HepG2 (cell line): ENCODE measurements around the gene GJC2. TPM values are rescaled to one million over a fixed set of nuclear protein-coding genes. Genes with fewer than 3 reads are reported as not detected.

Source experiments
- ATF1 ChIP-seq: IDR thresholded peaks from 2 replicates; pipeline ENCODE4 v1.6.1; 2016; ENCODE audit warnings: mild to moderate bottlenecking, control low read depth
- DPF2 ChIP-seq: sonication (generic); formaldehyde crosslinking; IDR thresholded peaks from 2 replicates; pipeline ENCODE4 v1.4.0; 2020; ENCODE audit warnings: mild to moderate bottlenecking, low read depth, missing genetic modification reagents, borderline replicate concordance
- GABPA ChIP-seq, 2 experiments: IDR thresholded peaks; 2 replicates each; pipeline ENCODE4 v1.6.1; 2011 to 2016; ENCODE audit warnings: low read depth in 2 of 2, low read length in 1 of 2, missing biosample characterization in 1 of 2, missing genetic modification characterization in 1 of 2
- GTF2F1 ChIP-seq: fragments of 150-350 bp; IDR thresholded peaks from 2 replicates; pipeline ENCODE4 v1.6.1; 2014; ENCODE audit warnings: low read length
- HDAC6 ChIP-seq: fragments of 200-600 bp; sonication (generic); IDR thresholded peaks from 2 replicates; pipeline ENCODE4 v1.7.0; 2017; ENCODE audit warnings: mild to moderate bottlenecking, antibody characterized with exemption, low read length, low read depth
- HNRNPH1 ChIP-seq: fragments of 200-400 bp; formaldehyde crosslinking; optimal IDR thresholded peaks from 2 replicates; pipeline ENCODE3; 2017; ENCODE audit warnings: mild to moderate bottlenecking, low read depth, low read length
- KDM2A ChIP-seq: sonication (generic); formaldehyde crosslinking; IDR thresholded peaks from 2 replicates; pipeline ENCODE4 v1.4.0; 2020; ENCODE audit warnings: low read depth, missing genetic modification reagents, borderline replicate concordance
- MATR3 ChIP-seq: sonication (generic); formaldehyde crosslinking; IDR thresholded peaks from 2 replicates; pipeline ENCODE4 v1.4.0; 2020; ENCODE audit warnings: missing genetic modification reagents
- MED1 ChIP-seq: sonication (generic); formaldehyde crosslinking; IDR thresholded peaks from 2 replicates; pipeline ENCODE4 v1.4.0; 2020; ENCODE audit warnings: missing genetic modification reagents
- MIER3 ChIP-seq: IDR thresholded peaks from 2 replicates; pipeline ENCODE4 v1.6.1; 2016; ENCODE audit warnings: missing compliant biosample characterization, borderline replicate concordance
- NFE2L2 ChIP-seq: fragments of 150-350 bp; IDR thresholded peaks from 2 replicates; pipeline ENCODE4 v1.6.1; 2014; ENCODE audit warnings: low read length
- NRL ChIP-seq: sonication (generic); formaldehyde crosslinking; IDR thresholded peaks from 2 replicates; pipeline ENCODE4 v1.5.0; 2020; ENCODE audit warnings: missing genetic modification reagents, mild to moderate bottlenecking, moderate library complexity, borderline replicate concordance
- PHF20 ChIP-seq: sonication (generic); formaldehyde crosslinking; IDR thresholded peaks from 2 replicates; pipeline ENCODE4 v1.5.0; 2020; ENCODE audit warnings: mild to moderate bottlenecking, missing genetic modification reagents
- REPIN1 ChIP-seq: sonication (generic); formaldehyde crosslinking; IDR thresholded peaks from 2 replicates; pipeline ENCODE4 v1.8.0; 2022; ENCODE audit warnings: missing genetic modification reagents, low read depth, mild to moderate bottlenecking, borderline replicate concordance
- RFXANK ChIP-seq: IDR thresholded peaks from 2 replicates; pipeline ENCODE4 v1.6.1; 2016
- SAP130 ChIP-seq: IDR thresholded peaks from 2 replicates; pipeline ENCODE4 v1.6.1; 2016; ENCODE audit warnings: low read depth
- U2AF1 ChIP-seq: fragments of 200-400 bp; formaldehyde crosslinking; optimal IDR thresholded peaks from 2 replicates; pipeline ENCODE3; 2017; ENCODE audit warnings: mild to moderate bottlenecking, low read depth, low read length
- XRCC5 ChIP-seq: fragments of 200-400 bp; formaldehyde crosslinking; optimal IDR thresholded peaks from 2 replicates; pipeline ENCODE3; 2017; ENCODE audit warnings: mild to moderate bottlenecking, low read length
- ZFP36 ChIP-seq: fragments of 150-350 bp; IDR thresholded peaks from 2 replicates; pipeline ENCODE4 v1.6.1; 2018; ENCODE audit warnings: borderline replicate concordance, low read length, low read depth; ENCODE audit not compliant: partially characterized antibody
- ZFP37 ChIP-seq: sonication (generic); formaldehyde crosslinking; IDR thresholded peaks from 2 replicates; pipeline ENCODE4 v1.4.0; 2020; ENCODE audit warnings: missing genetic modification reagents, borderline replicate concordance
- ZNF256 ChIP-seq: sonication (generic); formaldehyde crosslinking; conservative IDR thresholded peaks from 2 replicates; pipeline ENCODE4 v1.4.0; 2020; ENCODE audit warnings: missing genetic modification reagents
- ZNF333 ChIP-seq: sonication (generic); formaldehyde crosslinking; IDR thresholded peaks from 2 replicates; pipeline ENCODE4 v1.4.0; 2020; ENCODE audit warnings: mild to moderate bottlenecking, missing genetic modification reagents, borderline replicate concordance
- ZNF562 ChIP-seq: sonication (generic); formaldehyde crosslinking; IDR thresholded peaks from 2 replicates; pipeline ENCODE4 v1.8.0; 2022; ENCODE audit warnings: missing genetic modification reagents, borderline replicate concordance
- ZNF564 ChIP-seq: sonication (generic); formaldehyde crosslinking; IDR thresholded peaks from 2 replicates; pipeline ENCODE4 v1.8.1; 2023; ENCODE audit warnings: mild to moderate bottlenecking, missing genetic modification reagents
- ZNF841 ChIP-seq: sonication (generic); formaldehyde crosslinking; IDR thresholded peaks from 2 replicates; pipeline ENCODE4 v1.8.1; 2023; ENCODE audit warnings: missing genetic modification reagents, borderline replicate concordance
- ZNF878 ChIP-seq: sonication (generic); formaldehyde crosslinking; IDR thresholded peaks from 2 replicates; pipeline ENCODE4 v1.8.1; 2023; ENCODE audit warnings: mild to moderate bottlenecking, missing genetic modification reagents, moderate library complexity
- ZSCAN21 ChIP-seq: sonication (generic); formaldehyde crosslinking; IDR thresholded peaks from 2 replicates; pipeline ENCODE4 v1.8.0; 2022; ENCODE audit warnings: mild to moderate bottlenecking, missing genetic modification reagents, moderate library complexity, borderline replicate concordance
- polyA plus RNA-seq, 8 experiments: library from polyadenylated mRNA; depleted of rRNA in 3 of 8; stranded (reverse) in 7 of 8; unstranded in 1 of 8; fragments of >200 nt; fragmentation: Illumina TruSeq in 4 of 8; extraction: Trizol in 4 of 8; gene quantifications; 2 replicates each; pipeline versions ENCODE4 v1.2.1 to v1.2.3, GENCODE V29; 2011 to 2016; ENCODE audit warnings: low read depth in 4 of 8, missing spikeins in 1 of 8, mixed read lengths in 1 of 8; ENCODE audit not compliant: insufficient read depth in 1 of 8
- total RNA-seq, 5 experiments: library from RNA; depleted of rRNA; stranded (reverse); fragments of >200 nt; fragmentation: Illumina TruSeq; extraction: Trizol; gene quantifications; 2 replicates each; pipeline ENCODE4 v1.2.3, GENCODE V29; 2016; ENCODE audit warnings: low read depth in 1 of 5
- TF ChIP-seq, protein P1 (sequence below): sonication (generic); formaldehyde crosslinking; IDR thresholded peaks from 2 replicates; pipeline ENCODE4 v1.5.0; 2020; ENCODE audit warnings: missing genetic modification reagents, mild to moderate bottlenecking, borderline replicate concordance
- TF ChIP-seq, protein P2 (sequence below): IDR thresholded peaks from 2 replicates; pipeline ENCODE4 v1.6.1; 2012; ENCODE audit warnings: inconsistent platforms
- TF ChIP-seq, protein P3 (sequence below): IDR thresholded peaks from 2 replicates; pipeline ENCODE4 v1.6.1; 2016; ENCODE audit warnings: missing compliant biosample characterization, missing genetic modification reagents, borderline replicate concordance
- TF ChIP-seq, protein P4 (sequence below): sonication (generic); formaldehyde crosslinking; IDR thresholded peaks from 2 replicates; pipeline ENCODE4 v1.5.0; 2020; ENCODE audit warnings: mild to moderate bottlenecking, low read depth, missing genetic modification reagents, borderline replicate concordance

The GJC2 gene
- total and polyA plus RNA-seq, 2 of the 13 experiments (the other 11 are each of a cell fraction or from before 2014, with no cell fraction given): 1.6 to 3.8 TPM

DNA sequence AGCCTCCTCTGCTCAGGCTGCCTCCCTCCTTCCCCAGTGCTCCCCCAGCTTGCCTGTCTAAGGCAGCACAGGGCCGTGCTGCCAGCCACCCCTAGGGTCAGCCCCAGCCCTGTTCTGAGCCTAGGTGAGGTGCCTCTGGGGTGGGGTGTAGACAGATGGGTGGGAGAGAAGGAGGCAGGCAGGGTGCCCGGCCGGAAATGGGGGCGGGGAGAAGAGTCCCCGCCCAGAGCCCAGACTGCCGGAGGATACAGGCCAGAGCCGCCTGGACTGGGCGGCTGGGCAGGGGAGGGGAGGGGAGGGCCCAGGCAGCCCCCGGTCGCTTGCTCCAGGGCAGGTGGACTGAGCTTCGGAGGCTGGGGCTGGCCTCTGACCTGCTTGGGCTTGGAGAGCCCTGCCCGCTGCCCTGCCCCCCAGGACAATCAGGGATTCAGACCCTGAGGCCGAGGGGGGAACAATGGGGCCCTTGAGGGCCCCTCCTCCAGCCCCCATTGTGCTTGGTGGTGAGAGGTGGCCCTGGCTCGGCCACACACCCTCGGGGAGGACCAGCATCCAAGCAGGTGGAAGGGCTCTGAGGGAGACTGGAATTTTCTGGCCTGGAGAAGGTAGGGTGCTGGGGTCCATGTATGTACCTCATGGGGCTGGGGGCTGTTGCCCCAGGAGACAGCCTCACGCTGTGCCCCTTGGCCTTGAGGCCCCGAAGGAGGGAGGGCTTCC, at the start of gene GJC2 (continued):
- TF ChIP-seq SAP130 (CRISPR knock-in tag): peak; percentile 68; the same call in 1 of the 2 replicates
- no peak for TF ChIP-seq MATR3 (CRISPR knock-in tag)
- peak; percentile 37; the same call in 1 of the 2 replicates for TF ChIP-seq NRL (CRISPR knock-in tag)
- TF ChIP-seq ZNF878 (CRISPR knock-in tag): 0 out of 2 replicates have a peak, but pooled peaks have one; percentile 59
- no peak for TF ChIP-seq DPF2 (CRISPR knock-in tag)
- TF ChIP-seq, protein P1, sequence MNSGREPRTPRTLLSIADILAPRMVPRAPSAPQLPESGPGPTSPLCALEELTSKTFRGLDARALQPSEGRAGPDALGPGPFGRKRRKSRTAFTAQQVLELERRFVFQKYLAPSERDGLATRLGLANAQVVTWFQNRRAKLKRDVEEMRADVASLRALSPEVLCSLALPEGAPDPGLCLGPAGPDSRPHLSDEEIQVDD (CRISPR knock-in tag): no peak
- TF ChIP-seq ATF1 (CRISPR knock-in tag): no peak
- TF ChIP-seq ZNF841 (CRISPR knock-in tag): no peak
- TF ChIP-seq RFXANK (CRISPR knock-in tag): no peak
- no peak for TF ChIP-seq NFE2L2
- TF ChIP-seq PHF20 (CRISPR knock-in tag): 0 out of 2 replicates have a peak, but pooled peaks have one; percentile 35
- TF ChIP-seq ZNF256 (CRISPR knock-in tag): no peak
- TF ChIP-seq ZNF562: no peak
- no peak for TF ChIP-seq XRCC5
- peak; percentile 53; the same call in 1 of the 2 replicates for TF ChIP-seq ZSCAN21 (CRISPR knock-in tag)
- TF ChIP-seq HNRNPH1: peak; percentile 24
- no peak for TF ChIP-seq KDM2A (CRISPR knock-in tag)
- no peak for TF ChIP-seq ZFP36
- no peak for TF ChIP-seq GTF2F1
- no peak for TF ChIP-seq U2AF1
- TF ChIP-seq GABPA (IDR thresholded peaks at IDR 0.05; ENCODE audit: low read depth, low read length): no peak
- peak; percentile 63 for TF ChIP-seq GABPA (CRISPR knock-in tag; IDR thresholded peaks at IDR 0.05; ENCODE audit: low read depth)
- no peak for TF ChIP-seq ZNF333 (CRISPR knock-in tag)
- 0 out of 2 replicates have a peak, but pooled peaks have one; percentile 30 for TF ChIP-seq ZNF564 (CRISPR knock-in tag)
- peak; percentile 53; the same call in 1 of the 2 replicates for TF ChIP-seq REPIN1 (CRISPR knock-in tag)
- TF ChIP-seq MED1: peak; percentile 67
- TF ChIP-seq HDAC6: no peak
- TF ChIP-seq, protein P2, sequence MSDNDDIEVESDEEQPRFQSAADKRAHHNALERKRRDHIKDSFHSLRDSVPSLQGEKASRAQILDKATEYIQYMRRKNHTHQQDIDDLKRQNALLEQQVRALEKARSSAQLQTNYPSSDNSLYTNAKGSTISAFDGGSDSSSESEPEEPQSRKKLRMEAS: no peak; the same call in 1 of the 2 replicates
- TF ChIP-seq, protein P3, sequence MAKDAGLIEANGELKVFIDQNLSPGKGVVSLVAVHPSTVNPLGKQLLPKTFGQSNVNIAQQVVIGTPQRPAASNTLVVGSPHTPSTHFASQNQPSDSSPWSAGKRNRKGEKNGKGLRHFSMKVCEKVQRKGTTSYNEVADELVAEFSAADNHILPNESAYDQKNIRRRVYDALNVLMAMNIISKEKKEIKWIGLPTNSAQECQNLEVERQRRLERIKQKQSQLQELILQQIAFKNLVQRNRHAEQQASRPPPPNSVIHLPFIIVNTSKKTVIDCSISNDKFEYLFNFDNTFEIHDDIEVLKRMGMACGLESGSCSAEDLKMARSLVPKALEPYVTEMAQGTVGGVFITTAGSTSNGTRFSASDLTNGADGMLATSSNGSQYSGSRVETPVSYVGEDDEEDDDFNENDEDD (CRISPR knock-in tag): peak; percentile 27; the same call in 1 of the 2 replicates
- TF ChIP-seq ZFP37 (CRISPR knock-in tag): no peak
- TF ChIP-seq MIER3: no peak
- TF ChIP-seq, protein P4, sequence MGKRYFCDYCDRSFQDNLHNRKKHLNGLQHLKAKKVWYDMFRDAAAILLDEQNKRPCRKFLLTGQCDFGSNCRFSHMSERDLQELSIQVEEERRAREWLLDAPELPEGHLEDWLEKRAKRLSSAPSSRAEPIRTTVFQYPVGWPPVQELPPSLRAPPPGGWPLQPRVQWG: no peak
